Stimulated activated memory B cell treated with anti-CD40 and anti-IgM and Interleukin-4, amounts not matched to agents 10 μg/mL and 1 μg/mL and 100 μg/mL, for 72 hours (primary cell): Measurements from ENCODE around the gene CCDC13.

ENCODE experiments used
- ATAC-seq: fragments of 150-1000 bp; cut with Tn5 transposase; 2 replicates; pipeline ENCODE4 v1.10.0; 2021
- H3K27ac Mint-ChIP-seq: one replicate; pipeline ENCODE4 v1.8.0; 2022; ENCODE audit warnings: mild to moderate bottlenecking, mixed read lengths
- H3K27me3 Mint-ChIP-seq: one replicate; pipeline ENCODE4 v1.8.0; 2022; ENCODE audit warnings: mixed read lengths
- H3K36me3 Mint-ChIP-seq: one replicate; pipeline ENCODE4 v1.8.0; 2022; ENCODE audit warnings: mixed read lengths
- H3K4me1 Mint-ChIP-seq: one replicate; pipeline ENCODE4 v1.8.0; 2022; ENCODE audit warnings: mixed read lengths
- H3K4me3 Mint-ChIP-seq: one replicate; pipeline ENCODE4 v1.8.0; 2022; ENCODE audit warnings: mild to moderate bottlenecking, moderate library complexity, mixed read lengths
- H3K9me3 Mint-ChIP-seq: one replicate; pipeline ENCODE4 v1.8.0; 2022; ENCODE audit warnings: mixed read lengths

The CCDC13 gene

GRCh38 chr3:42735615-42736014 is 37.4 kb downstream of the CCDC13 start:
- Mint-ChIP-seq H3K9me3 (no peaks in the 10 kb centered on the region), H3K27ac (no peak overlapping the region), H3K36me3 (no peaks in the 10 kb centered on the region), H3K27me3 (no peaks in the 10 kb centered on the region), H3K4me1 (peaks cover 16% of the 10 kb centered on the region), H3K4me3 (no peak overlapping the region)
- no peak for ATAC-seq

GRCh38 chr3:42735019-42735418 is 38.0 kb downstream of the CCDC13 start:
- H3K4me3 Mint-ChIP-seq, result no peak overlapping the region
- no peaks in the 10 kb centered on the region for H3K9me3 Mint-ChIP-seq
- H3K36me3 Mint-ChIP-seq, result no peaks in the 10 kb centered on the region
- H3K27me3 Mint-ChIP-seq, result no peaks in the 10 kb centered on the region
- H3K4me1 Mint-ChIP-seq, result peaks cover 16% of the 10 kb centered on the region
- no peak for ATAC-seq
- no peak overlapping the region for H3K27ac Mint-ChIP-seq

- Mint-ChIP-seq H3K27ac (no peak overlapping the region), H3K4me1 (peaks cover 11% of the 10 kb centered on the region), H3K9me3 (no peaks in the 10 kb centered on the region), H3K36me3 (no peaks in the 10 kb centered on the region), H3K27me3 (no peaks in the 10 kb centered on the region), H3K4me3 (no peak overlapping the region)
- no peak for ATAC-seq
These were observed 38.7 kb downstream of the CCDC13 start for GRCh38 chr3:42734263-42734860.

- no peaks in the 10 kb centered on the region for H3K9me3 Mint-ChIP-seq
- no peaks in the 10 kb centered on the region for H3K36me3 Mint-ChIP-seq
- ATAC-seq, result no peak
- no peaks in the 10 kb centered on the region for H3K27me3 Mint-ChIP-seq
- no peak overlapping the region for H3K4me3 Mint-ChIP-seq
- H3K4me1 Mint-ChIP-seq, result peaks cover 4% of the 10 kb centered on the region
- H3K27ac Mint-ChIP-seq, result no peak overlapping the region
These were observed 39.4 kb downstream of the CCDC13 start for GRCh38 chr3:42733501-42734262.

GRCh38 chr3:42732829-42733459 is 40.1 kb downstream of the CCDC13 start:
- no peaks in the 10 kb centered on the region for H3K4me1 Mint-ChIP-seq
- H3K4me3 Mint-ChIP-seq, result no peak overlapping the region
- H3K9me3 Mint-ChIP-seq, result no peaks in the 10 kb centered on the region
- no peak for ATAC-seq
- H3K27me3 Mint-ChIP-seq, result no peaks in the 10 kb centered on the region
- H3K36me3 Mint-ChIP-seq, result no peaks in the 10 kb centered on the region
- no peak overlapping the region for H3K27ac Mint-ChIP-seq

- Mint-ChIP-seq H3K4me3 (no peak overlapping the region), H3K27me3 (no peaks in the 10 kb centered on the region), H3K9me3 (no peaks in the 10 kb centered on the region), H3K4me1 (no peaks in the 10 kb centered on the region), H3K36me3 (no peaks in the 10 kb centered on the region), H3K27ac (no peak overlapping the region)
- no peak for ATAC-seq
These were observed 40.7 kb downstream of the CCDC13 start for GRCh38 chr3:42732196-42732828.

GRCh38 chr3:42731476-42732195 is 41.4 kb downstream of the CCDC13 start:
- Mint-ChIP-seq H3K4me1 (no peaks in the 10 kb centered on the region), H3K27ac (no peak overlapping the region), H3K9me3 (no peaks in the 10 kb centered on the region), H3K27me3 (no peaks in the 10 kb centered on the region), H3K36me3 (no peaks in the 10 kb centered on the region), H3K4me3 (no peak overlapping the region)
- no peak for ATAC-seq

GRCh38 chr3:42730706-42731420 is 42.2 kb downstream of the CCDC13 start:
- Mint-ChIP-seq H3K4me3 (no peak overlapping the region), H3K4me1 (no peaks in the 10 kb centered on the region), H3K9me3 (no peaks in the 10 kb centered on the region), H3K27ac (no peak overlapping the region), H3K27me3 (peaks cover 7% of the 10 kb centered on the region), H3K36me3 (no peaks in the 10 kb centered on the region)
- no peak for ATAC-seq

- Mint-ChIP-seq H3K27ac (no peak overlapping the region), H3K4me1 (no peaks in the 10 kb centered on the region), H3K36me3 (no peaks in the 10 kb centered on the region), H3K4me3 (no peak overlapping the region), H3K9me3 (no peaks in the 10 kb centered on the region), H3K27me3 (peaks cover 12% of the 10 kb centered on the region)
- no peak for ATAC-seq
These were observed 42.8 kb downstream of the CCDC13 start for GRCh38 chr3:42730294-42730693.

GRCh38 chr3:42729404-42730145 is 43.5 kb downstream of the CCDC13 start:
- no peaks in the 10 kb centered on the region for H3K4me1 Mint-ChIP-seq
- no peak for ATAC-seq
- no peak overlapping the region for H3K4me3 Mint-ChIP-seq
- no peak overlapping the region for H3K27ac Mint-ChIP-seq
- H3K36me3 Mint-ChIP-seq, result no peaks in the 10 kb centered on the region
- peaks cover 12% of the 10 kb centered on the region for H3K27me3 Mint-ChIP-seq
- H3K9me3 Mint-ChIP-seq, result no peaks in the 10 kb centered on the region

- H3K4me1 Mint-ChIP-seq, result no peaks in the 10 kb centered on the region
- no peaks in the 10 kb centered on the region for H3K9me3 Mint-ChIP-seq
- peaks cover 12% of the 10 kb centered on the region for H3K27me3 Mint-ChIP-seq
- no peak for ATAC-seq
- H3K4me3 Mint-ChIP-seq, result no peak overlapping the region
- H3K36me3 Mint-ChIP-seq, result no peaks in the 10 kb centered on the region
- no peak overlapping the region for H3K27ac Mint-ChIP-seq
These were observed 44.2 kb downstream of the CCDC13 start for GRCh38 chr3:42728668-42729364.

GRCh38 chr3:42728056-42728455 is 45.0 kb downstream of the CCDC13 start:
- no peaks in the 10 kb centered on the region for H3K9me3 Mint-ChIP-seq
- H3K4me3 Mint-ChIP-seq, result no peak overlapping the region
- H3K4me1 Mint-ChIP-seq, result no peaks in the 10 kb centered on the region
- H3K27me3 Mint-ChIP-seq, result peaks cover 12% of the 10 kb centered on the region
- no peak overlapping the region for H3K27ac Mint-ChIP-seq
- no peak for ATAC-seq
- no peaks in the 10 kb centered on the region for H3K36me3 Mint-ChIP-seq

- H3K4me3 Mint-ChIP-seq, result no peak overlapping the region
- H3K9me3 Mint-ChIP-seq, result no peaks in the 10 kb centered on the region
- ATAC-seq, result no peak
- H3K27ac Mint-ChIP-seq, result no peak overlapping the region
- H3K36me3 Mint-ChIP-seq, result no peaks in the 10 kb centered on the region
- H3K27me3 Mint-ChIP-seq, result peaks cover 12% of the 10 kb centered on the region
- H3K4me1 Mint-ChIP-seq, result no peaks in the 10 kb centered on the region
These were observed 47.6 kb downstream of the CCDC13 start for GRCh38 chr3:42725454-42725853.

- Mint-ChIP-seq H3K27me3 (peaks cover 20% of the 10 kb centered on the region), H3K36me3 (no peaks in the 10 kb centered on the region), H3K4me3 (no peak overlapping the region), H3K9me3 (no peaks in the 10 kb centered on the region), H3K27ac (no peak overlapping the region), H3K4me1 (no peaks in the 10 kb centered on the region)
- no peak for ATAC-seq
These were observed 49.8 kb downstream of the CCDC13 start for GRCh38 chr3:42723219-42723618.
